HG02798 (cell line): ENCODE measurements around the gene VWA7.

ENCODE experiments used
- ATAC-seq: cut with Tn5 transposase; IDR thresholded peaks from one replicate; pipeline ENCODE4 v1.9.1; 2021; ENCODE audit warnings: mild to moderate bottlenecking; ENCODE audit not compliant: unreplicated experiment, poor library complexity

Gene VWA7

GRCh38 chr6:31778999-31779885 lies 2.1 kb upstream of the VWA7 start:
- no peak for ATAC-seq

GRCh38 chr6:31778193-31778592 lies 1.1 kb upstream of the VWA7 start:
- no peak for ATAC-seq

GRCh38 chr6:31777667-31778050 lies 531 bp upstream of the VWA7 start:
- ATAC-seq: no peak

GRCh38 chr6:31776485-31776988 lies 591 bp downstream of the VWA7 start:
- no peak for ATAC-seq

- no peak for ATAC-seq
Measured at GRCh38 chr6:31775633-31776484, 1.3 kb downstream of the VWA7 start.

DNA sequence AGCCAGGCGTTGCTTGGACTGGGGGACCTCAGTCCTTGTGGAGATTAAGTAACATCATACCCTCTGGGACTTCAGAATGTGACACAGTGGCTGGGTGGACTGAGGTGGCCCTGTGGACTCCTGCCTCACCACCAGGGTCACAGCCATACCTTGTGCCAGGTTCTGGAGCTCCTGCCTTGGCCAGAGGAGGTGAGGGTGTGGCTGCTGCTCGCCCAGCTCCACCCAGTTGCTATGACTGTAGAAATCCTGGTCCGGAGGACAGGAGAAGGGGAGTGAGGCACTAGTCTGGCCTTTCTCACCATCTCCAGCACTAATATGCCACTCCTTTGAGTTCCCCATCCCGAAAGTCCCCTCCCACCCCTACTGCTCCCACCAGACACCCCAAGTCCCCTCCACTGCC lies 1.9 kb downstream of the VWA7 start:
- no peak for ATAC-seq

DNA sequence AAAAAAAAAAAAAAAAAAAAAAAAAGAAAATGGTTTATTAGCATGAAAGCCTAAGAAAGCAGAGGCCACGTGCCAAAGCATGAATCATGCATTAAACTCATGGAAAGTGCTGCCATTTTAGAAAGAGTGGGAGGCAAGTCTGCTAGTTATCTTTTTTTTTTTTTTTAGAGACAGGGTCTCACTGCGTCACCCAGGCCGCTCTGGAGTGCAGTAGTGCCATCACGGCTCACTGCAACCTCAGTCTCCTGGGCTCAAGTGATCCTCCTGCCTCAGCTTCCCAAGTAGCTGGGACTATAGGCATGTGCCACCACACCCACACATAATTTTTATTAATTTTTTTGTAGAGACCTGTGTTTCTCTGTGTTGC lies 5.2 kb downstream of the VWA7 start:
- ATAC-seq: no peak

- ATAC-seq: no peak
Measured at GRCh38 chr6:31770860-31771259, 6.3 kb downstream of the VWA7 start.

DNA sequence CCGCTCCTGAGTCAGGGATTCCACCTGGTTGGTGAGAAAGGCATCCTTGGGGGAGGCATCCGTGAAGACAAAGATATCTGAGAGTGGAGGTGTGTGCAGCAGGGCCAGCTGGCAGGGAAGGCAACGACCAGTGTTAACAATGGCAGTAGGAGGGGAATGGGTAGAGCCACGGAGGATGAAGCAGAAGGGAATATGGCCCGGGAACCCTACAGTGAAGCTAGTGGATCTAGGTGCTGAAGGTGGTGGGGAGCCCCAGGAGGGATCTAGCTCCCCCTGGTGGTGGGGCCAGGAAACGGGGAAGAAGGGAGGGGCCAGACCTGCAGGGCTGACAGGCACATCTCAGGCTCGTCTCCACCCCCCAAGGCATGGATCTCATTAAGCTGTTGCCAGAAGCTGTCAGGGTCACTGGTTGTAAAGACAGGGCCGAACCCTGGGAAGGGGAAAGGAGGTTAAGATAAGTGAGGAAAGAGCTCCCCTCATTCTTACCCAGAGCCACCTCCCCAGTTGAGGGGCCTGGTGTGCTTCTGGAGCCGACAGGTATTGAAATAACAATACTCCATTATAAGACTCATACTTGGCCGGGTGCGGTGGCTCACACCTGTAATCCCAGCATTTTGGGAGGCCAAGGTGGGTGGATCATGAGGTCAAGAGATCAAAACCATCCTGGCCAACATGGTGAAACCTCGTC lies 7.3 kb downstream of the VWA7 start:
- no peak for ATAC-seq

DNA sequence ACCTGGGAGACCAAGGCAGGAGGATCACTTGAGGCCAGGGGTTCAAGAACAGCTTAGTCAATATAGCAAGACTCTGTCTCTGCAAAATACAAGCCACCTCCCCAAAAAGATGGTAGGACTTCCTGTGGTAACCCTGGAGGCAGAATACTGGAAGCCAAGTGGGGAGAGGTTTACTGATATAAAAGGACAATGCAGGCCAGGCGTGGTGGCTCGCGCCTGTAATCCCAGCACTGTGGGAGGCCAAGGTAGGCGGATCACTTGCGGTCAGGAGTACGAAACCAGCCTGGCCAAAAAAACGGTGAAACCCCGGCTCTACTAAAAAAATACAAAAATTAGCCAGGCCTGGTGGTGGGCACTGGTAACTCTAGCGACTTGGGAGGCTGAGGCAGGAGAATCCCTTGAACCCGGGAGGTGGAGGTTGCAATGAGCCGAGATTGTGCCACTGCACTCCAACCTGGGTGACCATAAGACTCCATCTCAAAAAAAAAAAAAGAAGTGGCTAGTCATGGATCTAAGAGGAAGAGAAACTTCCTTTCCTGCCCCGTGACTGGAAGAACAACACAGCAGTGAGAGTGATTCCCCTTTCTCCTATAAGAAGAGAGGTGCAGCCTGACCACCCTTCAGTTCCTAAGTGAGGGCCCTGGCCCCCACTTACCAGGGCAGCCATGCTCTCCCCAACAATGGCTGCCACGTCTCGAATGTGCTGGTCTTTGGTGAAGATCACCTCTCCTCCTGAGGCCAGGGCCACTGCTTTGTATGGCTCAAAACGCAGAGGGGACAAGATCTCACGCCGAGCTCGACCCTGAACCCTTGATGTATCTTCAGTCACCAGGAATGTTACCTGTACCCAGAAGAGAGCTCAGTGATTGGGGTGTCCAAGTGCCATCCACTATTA lies 8.5 kb downstream of the VWA7 start:
- no peak for ATAC-seq

DNA sequence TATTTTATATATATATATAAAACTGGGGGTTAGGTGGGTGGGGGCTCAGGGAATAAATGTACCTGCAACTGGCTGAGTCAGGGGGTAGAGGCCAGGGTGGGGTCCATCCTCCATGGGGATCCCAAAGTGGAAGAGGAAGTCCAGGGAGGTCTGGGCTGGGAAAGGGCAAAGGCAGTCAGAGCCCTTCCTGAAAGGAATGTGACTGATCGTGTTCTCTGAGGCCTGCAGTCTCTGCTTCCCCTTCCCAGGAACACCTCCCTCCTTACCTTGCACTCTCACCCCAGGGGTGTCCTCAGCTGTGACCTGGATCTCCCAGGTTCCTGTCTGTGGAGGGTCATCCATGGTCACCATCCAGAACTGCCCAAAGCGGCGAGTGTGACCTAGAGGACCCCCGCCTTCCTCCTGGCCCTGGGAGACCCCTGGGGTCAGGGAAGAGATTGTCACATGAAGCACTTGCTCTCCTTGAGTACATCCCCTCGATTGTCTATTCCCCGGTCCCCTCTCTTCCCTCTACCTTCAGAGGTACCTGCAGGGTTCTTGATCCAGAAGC lies 10.0 kb downstream of the VWA7 start:
- ATAC-seq: no peak

- no peak for ATAC-seq
Measured at GRCh38 chr6:31765910-31766794, 11.0 kb downstream of the VWA7 start.

DNA sequence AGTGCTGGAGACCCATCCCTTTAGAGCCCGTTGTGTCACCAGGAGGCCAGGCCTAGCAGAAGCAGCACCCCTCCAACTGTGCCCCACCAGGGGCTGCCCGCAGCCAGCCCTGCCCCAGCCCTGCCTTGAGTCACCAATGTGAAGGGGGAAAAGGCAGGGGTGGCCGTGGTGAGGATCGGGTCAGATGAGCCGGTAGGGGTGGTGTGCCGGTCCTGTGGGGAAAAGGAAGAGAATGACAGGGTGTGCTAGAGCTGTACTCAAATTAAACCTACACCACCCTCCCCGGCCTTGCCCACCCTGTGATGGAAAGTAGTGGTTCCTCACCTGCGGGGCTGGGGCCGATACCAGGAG lies 11.6 kb downstream of the VWA7 start:
- no peak for ATAC-seq

- ATAC-seq: no peak
Measured at GRCh38 chr6:31764198-31764597, 12.9 kb downstream of the VWA7 start.

- no peak for ATAC-seq
Measured at GRCh38 chr6:31763619-31763940, 13.5 kb downstream of the VWA7 start.

DNA sequence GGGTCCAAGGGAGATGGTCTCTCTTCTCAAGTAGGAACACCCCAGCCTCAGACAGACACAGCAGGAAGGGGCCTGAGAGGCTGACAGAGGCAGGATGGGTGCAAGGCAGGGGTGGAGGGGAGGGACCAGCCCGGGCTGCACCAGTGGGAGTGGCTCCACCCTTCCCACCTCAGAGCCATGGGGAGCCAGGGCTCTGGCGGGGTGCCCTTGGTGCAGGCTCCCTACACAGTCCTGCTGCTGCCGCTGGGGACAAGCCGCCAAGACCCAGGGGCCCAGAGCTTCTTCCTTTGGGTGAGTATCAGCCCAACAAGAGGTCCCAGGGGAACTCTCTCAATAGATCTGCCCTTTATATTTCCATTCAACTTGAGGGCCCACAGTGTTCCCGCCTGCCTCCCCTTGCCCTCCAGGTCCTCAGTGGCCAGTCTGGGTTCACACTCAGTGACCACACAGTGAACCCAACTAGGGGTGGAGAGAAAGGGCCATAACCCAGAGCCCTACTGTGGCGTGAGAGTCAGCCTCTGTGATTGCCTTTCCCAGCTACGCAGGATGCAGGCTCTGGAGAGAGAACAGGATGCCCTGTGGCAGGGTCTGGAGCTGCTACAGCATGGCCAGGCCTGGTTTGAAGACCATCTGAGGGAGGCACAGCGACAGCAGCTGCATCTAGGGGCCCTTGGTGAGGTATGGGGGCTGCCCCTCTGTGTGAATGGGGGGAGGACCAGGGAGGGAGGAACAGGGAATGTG lies 14.1 kb downstream of the VWA7 start:
- ATAC-seq: no peak

DNA sequence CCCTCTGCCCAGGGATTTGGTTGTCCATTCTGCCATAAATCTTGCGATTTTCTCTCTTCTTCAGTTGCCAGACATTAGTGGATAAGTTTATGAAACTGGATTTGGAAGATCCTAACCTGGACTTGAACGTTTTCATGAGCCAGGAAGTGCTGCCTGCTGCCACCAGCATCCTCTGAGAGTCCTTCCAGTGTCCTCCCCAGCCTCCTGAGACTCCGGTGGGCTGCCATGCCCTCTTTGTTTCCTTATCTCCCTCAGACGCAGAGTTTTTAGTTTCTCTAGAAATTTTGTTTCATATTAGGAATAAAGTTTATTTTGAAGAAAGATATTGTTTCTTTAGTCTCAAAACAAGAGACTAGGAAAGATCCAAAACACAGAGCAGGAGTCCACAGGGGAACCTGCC lies 14.8 kb downstream of the VWA7 start, which contains the start of gene SAPCD1:
TSS of gene SAPCD1 (plus strand) at position 301 of the 400 bp plus-strand sequence. CDS start 399 bp downstream, outside the sequence.
- no peak for ATAC-seq

- ATAC-seq: no peak
Measured at GRCh38 chr6:31761343-31761742, 15.8 kb downstream of the VWA7 start.
